Activated T-helper 1 cell treated with Interleukin-2 at 50 U/mL for 16 hours (primary cell): ENCODE results near the gene ITGB3.

Source experiments
- DNase-seq: peaks from one replicate; pipeline ENCODE4 v3.0.0-alpha.2; 2020; ENCODE audit warnings: low read depth

The ITGB3 gene

GRCh38 chr17:47276444-47276843 is 22.8 kb downstream of the ITGB3 start:
- DNase-seq, result no peak

- DNase-seq, result no peak
These were observed 23.2 kb downstream of the ITGB3 start for GRCh38 chr17:47276868-47277267.

- no peak for DNase-seq
These were observed 24.3 kb downstream of the ITGB3 start for GRCh38 chr17:47277921-47278320.

GRCh38 chr17:47278561-47278960 is 24.9 kb downstream of the ITGB3 start:
- no peak for DNase-seq

GRCh38 chr17:47279062-47279801 is 25.6 kb downstream of the ITGB3 start:
- no peak for DNase-seq

GRCh38 chr17:47280072-47280811 is 26.6 kb downstream of the ITGB3 start:
- no peak for DNase-seq

- no peak for DNase-seq
These were observed 27.6 kb downstream of the ITGB3 start for GRCh38 chr17:47281216-47281615.

- DNase-seq, result no peak
These were observed 31.4 kb downstream of the ITGB3 start for GRCh38 chr17:47285003-47285402.

GRCh38 chr17:47286198-47286914 is 32.7 kb downstream of the ITGB3 start:
- DNase-seq, result no peak

- DNase-seq, result no peak
These were observed 33.4 kb downstream of the ITGB3 start for GRCh38 chr17:47287068-47287467.

- DNase-seq, result no peak
These were observed 34.0 kb downstream of the ITGB3 start for GRCh38 chr17:47287639-47288038.

GRCh38 chr17:47288531-47289116 is 35.0 kb downstream of the ITGB3 start:
- no peak for DNase-seq

GRCh38 chr17:47289302-47289701 is 35.7 kb downstream of the ITGB3 start:
- DNase-seq, result no peak

GRCh38 chr17:47290870-47291241 is 37.2 kb downstream of the ITGB3 start:
- no peak for DNase-seq

GRCh38 chr17:47291242-47291873 is 37.7 kb downstream of the ITGB3 start:
- no peak for DNase-seq

- DNase-seq, result no peak
These were observed 38.6 kb downstream of the ITGB3 start for GRCh38 chr17:47292206-47292605.

- DNase-seq, result no peak
These were observed 41.6 kb downstream of the ITGB3 start for GRCh38 chr17:47295037-47295873.

- DNase-seq, result no peak
These were observed 42.2 kb downstream of the ITGB3 start for GRCh38 chr17:47295874-47296255.

- DNase-seq, result no peak
These were observed 44.2 kb downstream of the ITGB3 start for GRCh38 chr17:47297661-47298400.

GRCh38 chr17:47298712-47299111 is 45.1 kb downstream of the ITGB3 start:
- DNase-seq, result no peak
